Measurements from ENCODE around the gene KLHL29. TPM values are rescaled to one million over a fixed set of nuclear protein-coding genes. Genes with fewer than 3 reads are reported as not detected.

KLHL29 gene
- total RNA-seq, 1 experiment from 2014 or later, result 2.4 TPM

- Histone ChIP-seq H2BK5ac (ENCODE audit: insufficient read length, low read length) (no peak overlapping the region), H3K79me2 (ENCODE audit: insufficient read depth, low read length) (no peaks in the 10 kb centered on the region), H3K14ac (ENCODE audit: insufficient read depth, low read length) (no peak overlapping the region), H3K4ac (ENCODE audit: low read depth, low read length) (no peak overlapping the region), H4K5ac (ENCODE audit: insufficient read length, low read depth, low read length) (no peak overlapping the region), H3K56ac (ENCODE audit: insufficient read length, low read depth, low read length) (no peak overlapping the region), H4K91ac (ENCODE audit: insufficient read length, low read depth, low read length) (no peak overlapping the region), H4K8ac (replicated peaks; ENCODE audit: insufficient read length, low read depth, low read length) (no peak overlapping the region), H3K79me1 (ENCODE audit: insufficient read depth, low read depth, low read length, poor library complexity, severe bottlenecking) (no peaks in the 10 kb centered on the region), H3K9ac (ENCODE audit: extremely low read depth, insufficient read length, low read length) (no peak overlapping the region), H3K9me3 (ENCODE audit: control insufficient read depth, low read depth, low read length) (no peaks in the 10 kb centered on the region), H3K4me1 (ENCODE audit: insufficient read depth, low read length) (no peaks in the 10 kb centered on the region), H2AFZ (ENCODE audit: low read length) (no peak overlapping the region), H2BK120ac (ENCODE audit: low read depth, low read length, poor library complexity, severe bottlenecking) (no peak overlapping the region), H3K27ac (ENCODE audit: insufficient read length, low read depth, low read length) (no peak overlapping the region), H3K18ac (ENCODE audit: insufficient read length, low read depth, low read length) (no peak overlapping the region), H3T11ph (ENCODE audit: low read length) (no peak overlapping the region), H3K23ac (ENCODE audit: insufficient read length, low read depth, low read length) (no peak overlapping the region), H2BK20ac (ENCODE audit: low read depth, low read length, poor library complexity, severe bottlenecking) (no peak overlapping the region), H3K27me3 (ENCODE audit: insufficient read depth, low read length) (no peaks in the 10 kb centered on the region), H2AK5ac (ENCODE audit: insufficient read length, low read length) (no peak overlapping the region), H3K23me2 (ENCODE audit: insufficient read length, low read depth, low read length, poor library complexity, severe bottlenecking) (no peaks in the 10 kb centered on the region), H4K20me1 (ENCODE audit: control insufficient read depth, insufficient read depth, insufficient read length) (no peaks in the 10 kb centered on the region), H2BK15ac (ENCODE audit: low read depth, low read length) (no peak overlapping the region), H3K4me2 (ENCODE audit: insufficient read depth, insufficient read length, low read length) (no peak overlapping the region), H2BK12ac (ENCODE audit: insufficient read length, low read depth, low read length) (no peak overlapping the region)
- Mint-ChIP-seq H3K27me3 (ENCODE audit: low read depth) (peaks cover 3% of the 10 kb centered on the region; the same call in 1 of the 2 replicates), H3K4me3 (no peak overlapping the region), H3K9me3 (no peaks in the 10 kb centered on the region; a peak in 1 of 5 replicates), H3K27ac (no peak overlapping the region), H3K36me3 (ENCODE audit: insufficient read depth in 1 of 3, low read depth in 3 of 3) (peaks cover 0 to 4% (median 0%) of the 10 kb centered on the region in 3 experiments; a peak in 2 of 7 replicates), H3K4me1 (peaks cover 10 to 28% of the 10 kb centered on the region in 2 experiments)
- no peak for DNase-seq
- WGBS (ENCODE audit: extremely low coverage, insufficient read length, low lambda C conversion rate), result no CpG with 5 or more reads among the region's 14 CpGs
- no peak for TF ChIP-seq CTCF (conservative IDR thresholded peaks at IDR 0.05)
These were observed 302.7 kb downstream of the KLHL29 start for GRCh38 chr2:23687713-23688112.
